OCI-LY7 (cell line): ENCODE data around the gene EHMT2. TPM values are rescaled to one million over a fixed set of nuclear protein-coding genes. Genes with fewer than 3 reads are reported as not detected.
"Not testable (repeated sequence)": the region's sequence is repeated elsewhere in the genome, so short reads cannot be mapped to it uniquely, and the experiment has no call there.

Source experiments
- BruUV-seq: library from RNA; stranded (reverse); fragments of 400-500 nt; replicated peaks from 2 replicates; lab custom pipeline; 2021; lab: Mats Ljungman, UMichigan
- CTCF ChIA-PET: fragments of 300-600 bp; sonication (Branson Sonifier 250); formaldehyde crosslinking; loops from one replicate; lab custom pipeline; 2022; ENCODE audit warnings: antibody characterized with exemption; ENCODE audit not compliant: unreplicated experiment; lab: Charles Lee
- POLR2A ChIA-PET: fragments of 300-600 bp; sonication (Branson Sonifier 250); formaldehyde crosslinking; loops from one replicate; lab custom pipeline; 2022; ENCODE audit warnings: antibody characterized with exemption; lab: Charles Lee
- DNase-seq: peaks from one replicate; pipeline ENCODE4 v3.0.0-alpha.2; 2015; ENCODE audit warnings: low spot score
- H2AFZ ChIP-seq: fragments of 200-600 bp; sonication (generic), shearing (Covaris generic); 2 replicates; pipeline ENCODE4 v1.6.1; 2014; ENCODE audit warnings: mild to moderate bottlenecking, antibody characterized with exemption, low read length, moderate library complexity
- H3K27ac ChIP-seq: fragments of 200-600 bp; sonication (generic); 2 replicates; pipeline ENCODE4 v1.5.1; 2014; ENCODE audit warnings: mixed run types, low read depth, mild to moderate bottlenecking, moderate library complexity, low read length, inconsistent platforms; ENCODE audit not compliant: poor library complexity, severe bottlenecking
- H3K36me3 ChIP-seq: fragments of 200-600 bp; sonication (generic); 2 replicates; pipeline ENCODE4 v1.6.1; 2014; ENCODE audit warnings: mild to moderate bottlenecking, antibody characterized with exemption, low read length, moderate library complexity, mixed read lengths; ENCODE audit not compliant: insufficient read depth
- H3K4me1 ChIP-seq: fragments of 200-600 bp; sonication (generic); 2 replicates; pipeline ENCODE4 v1.5.1; 2014; ENCODE audit warnings: mild to moderate bottlenecking, low read length; ENCODE audit not compliant: insufficient read depth, poor library complexity, severe bottlenecking
- H3K4me2 ChIP-seq: fragments of 200-600 bp; sonication (generic); 2 replicates; pipeline ENCODE4 v1.6.1; 2014; ENCODE audit warnings: mild to moderate bottlenecking, low read length
- H3K4me3 ChIP-seq: fragments of 200-600 bp; sonication (generic); 2 replicates; pipeline ENCODE4 v1.5.1; 2014; ENCODE audit warnings: mild to moderate bottlenecking, low read depth, low read length; ENCODE audit not compliant: poor library complexity, severe bottlenecking
- H3K79me2 ChIP-seq: fragments of 200-600 bp; sonication (generic); 2 replicates; pipeline ENCODE4 v1.6.1; 2016; ENCODE audit warnings: low read depth, mild to moderate bottlenecking, low read length, moderate library complexity, mixed read lengths; ENCODE audit not compliant: insufficient read depth
- H3K9me2 ChIP-seq: fragments of 200-600 bp; sonication (generic); 2 replicates; pipeline ENCODE4 v1.6.1; 2016; ENCODE audit warnings: mild to moderate bottlenecking, low read length, mixed read lengths; ENCODE audit not compliant: insufficient read depth
- H3K9me3 ChIP-seq: fragments of 200-600 bp; sonication (generic); 2 replicates; pipeline ENCODE4 v1.6.1; 2014; ENCODE audit warnings: mild to moderate bottlenecking, mixed run types, low read length, mixed read lengths
- H4K20me1 ChIP-seq: fragments of 200-600 bp; sonication (generic); 2 replicates; pipeline ENCODE4 v1.6.1; 2014; ENCODE audit warnings: mild to moderate bottlenecking, antibody characterized with exemption, low read length, moderate library complexity, mixed read lengths; ENCODE audit not compliant: insufficient read depth
- CTCF ChIP-seq: fragments of 200-600 bp; sonication (generic); conservative IDR thresholded peaks from 2 replicates; pipeline ENCODE4 v1.5.1; 2014; ENCODE audit warnings: mild to moderate bottlenecking, antibody characterized with exemption, low read length, moderate library complexity, mixed read lengths
- EZH2phosphoT487 ChIP-seq: fragments of 200-600 bp; sonication (generic); IDR thresholded peaks from 2 replicates; pipeline ENCODE4 v1.6.1; 2018; ENCODE audit warnings: low read depth, borderline replicate concordance, mild to moderate bottlenecking, mixed run types, antibody characterized with exemption, low read length, moderate library complexity, mixed read lengths
- intact Hi-C: fragments of 100-400 bp; cut with micrococcal nuclease; formaldehyde crosslinking; loops from one replicate; pipeline ENCODE4 v1.10.0; 2022; ENCODE audit not compliant: unreplicated experiment
- total RNA-seq, 2 experiments: library from RNA; depleted of rRNA in 1 of 2; stranded (reverse); fragments of >200 nt in 1 of 2; shearing (Covaris generic) in 1 of 2; gene quantifications; 2 replicates each; pipeline ENCODE4 v1.2.3, GENCODE V29; 2014 to 2022

Gene EHMT2
- total RNA-seq, 2 experiments from 2014 or later = 49.5 to 76.8 TPM

GRCh38 chr6:31865205-31866118 lies 32.0 kb downstream of the EHMT2 start:
- POLR2A ChIA-PET = interaction anchor here (0.7 kb wide), 1 partner anchor 9 kb away, joined by 5 read pairs; no protein-coding TSS in a partner anchor
- peak overlapping the region; percentile 74; the same call in 1 of the 2 replicates for H3K4me2 ChIP-seq
- intact Hi-C loops = no loop called here

GRCh38 chr6:31864818-31865204 lies 32.7 kb downstream of the EHMT2 start:
- CTCF ChIA-PET = no interaction called here
- no TSS peak for BruUV-seq
- Histone ChIP-seq H3K79me2 (no peaks in the 10 kb centered on the region), H3K36me3 (no peaks in the 10 kb centered on the region), H3K9me3 (no peaks in the 10 kb centered on the region), H2AFZ (no peak overlapping the region), H3K4me1 (peaks cover 20% of the 10 kb centered on the region), H3K4me3 (peak overlapping the region; percentile 73), H3K27ac (no peak overlapping the region), H3K9me2 (no peaks in the 10 kb centered on the region), H3K4me2 (peak overlapping the region; percentile 74), H4K20me1 (no peaks in the 10 kb centered on the region)
- POLR2A ChIA-PET = no interaction called here
- no peak for DNase-seq
- TF ChIP-seq EZH2phosphoT487 (no peak), CTCF (no peak)
- intact Hi-C loops = no loop called here

More at GRCh38 chr6:31865205-31866118, 32.0 kb downstream of the EHMT2 start:
- CTCF ChIA-PET = no interaction called here
- TF ChIP-seq EZH2phosphoT487 (no peak), CTCF (no peak)
- no TSS peak for BruUV-seq
- Histone ChIP-seq H3K4me3 (no peak overlapping the region), H3K4me1 (peaks cover 20% of the 10 kb centered on the region), H2AFZ (no peak overlapping the region), H3K9me2 (no peaks in the 10 kb centered on the region), H3K79me2 (no peaks in the 10 kb centered on the region), H3K36me3 (no peaks in the 10 kb centered on the region), H4K20me1 (no peaks in the 10 kb centered on the region), H3K27ac (no peak overlapping the region), H3K9me3 (no peaks in the 10 kb centered on the region)
- no peak for DNase-seq

- H3K9me3 ChIP-seq, H3K79me2 ChIP-seq, H3K9me2 ChIP-seq, H4K20me1 ChIP-seq, H3K36me3 ChIP-seq, intact Hi-C loops, BruUV-seq, DNase-seq: not testable (repeated sequence)
- H3K4me1 ChIP-seq = peaks cover 20% of the 10 kb centered on the region
- CTCF ChIA-PET = interaction anchor here (0.6 kb wide), 1 partner anchor 183 kb away, joined by 4 read pairs; no protein-coding TSS in a partner anchor
- H3K27ac ChIP-seq = peak overlapping the region; percentile 74
- peak overlapping the region; percentile 73 for H3K4me3 ChIP-seq
- H3K4me2 ChIP-seq = peak overlapping the region; percentile 74
- POLR2A ChIA-PET = interaction anchor here (0.6 to 0.7 kb wide), 2 partner anchors 9 to 968 kb away, joined by 3 read pairs; no protein-coding TSS in a partner anchor
- peak overlapping the region; percentile 76; the same call in 1 of the 2 replicates for H2AFZ ChIP-seq
Measured at GRCh38 chr6:31864123-31864562, 33.4 kb downstream of the EHMT2 start.
